COR-L47 (cell line): ENCODE results near the gene TANC1.
"Not testable (repeated sequence)": the region's sequence is repeated elsewhere in the genome, so short reads cannot be mapped to it uniquely, and the experiment has no call there.

Experiments used
- DNase-seq: peaks from one replicate; lab custom pipeline; 2025; lab: John Stamatoyannopoulos, UW

TANC1 gene

GRCh38 chr2:159089543-159089942, 121.1 kb downstream of the TANC1 start:
- no peak for DNase-seq

DNA sequence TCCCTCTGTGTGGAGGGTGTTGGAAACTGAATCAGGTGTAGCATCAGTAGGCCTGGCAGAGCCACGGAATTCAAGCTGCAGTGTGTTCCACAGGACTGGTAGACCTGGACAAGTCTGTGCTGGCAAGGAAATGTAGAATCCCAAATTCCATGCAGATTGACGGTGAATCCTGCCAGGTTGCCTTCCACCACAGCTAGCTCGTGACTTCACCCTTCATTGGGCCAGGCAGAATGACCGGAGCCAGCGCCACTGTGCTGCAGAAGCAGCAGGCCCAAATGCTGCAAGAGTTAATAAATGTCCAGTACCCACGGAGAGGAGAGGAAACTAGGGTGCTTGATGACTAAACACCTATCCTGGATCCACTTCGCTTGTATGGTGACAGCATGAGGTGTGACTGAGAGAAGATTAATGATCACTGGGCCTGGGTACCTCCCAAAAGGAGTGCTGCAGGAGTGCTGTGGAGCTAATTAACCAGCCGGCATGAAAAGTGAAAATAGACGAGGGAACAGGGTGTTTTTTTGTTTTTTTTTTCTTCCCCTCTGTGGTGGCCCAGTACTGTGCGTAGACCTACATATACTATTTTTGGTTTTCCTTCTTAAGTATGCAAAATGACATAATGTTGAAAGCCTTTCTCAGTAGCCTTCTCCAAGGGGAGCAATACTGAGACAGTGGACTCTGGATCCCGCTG, 122.2 kb downstream of the TANC1 start:
- DNase-seq = no peak

- DNase-seq = no peak
These were observed 122.9 kb downstream of the TANC1 start for GRCh38 chr2:159091381-159091780.

DNA sequence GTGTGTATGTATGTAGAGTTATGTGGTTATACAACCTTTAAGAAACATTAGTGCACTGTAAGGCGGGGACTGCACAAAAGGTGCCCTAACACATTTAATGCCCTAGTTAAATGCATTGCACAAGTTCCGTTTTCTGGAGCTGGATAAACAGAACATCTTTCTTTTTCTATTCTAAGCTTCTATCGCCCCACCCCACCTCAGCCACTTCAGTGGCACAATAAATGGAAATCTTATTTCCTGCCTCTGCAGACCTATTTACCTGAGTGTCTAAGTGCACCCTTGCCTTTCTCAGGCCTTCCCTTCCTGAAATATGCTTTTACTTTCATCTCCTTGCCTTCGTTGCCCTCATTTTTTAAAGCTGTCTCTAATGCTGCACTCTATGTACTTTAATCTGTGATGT, 123.5 kb downstream of the TANC1 start:
- DNase-seq = no peak

DNA sequence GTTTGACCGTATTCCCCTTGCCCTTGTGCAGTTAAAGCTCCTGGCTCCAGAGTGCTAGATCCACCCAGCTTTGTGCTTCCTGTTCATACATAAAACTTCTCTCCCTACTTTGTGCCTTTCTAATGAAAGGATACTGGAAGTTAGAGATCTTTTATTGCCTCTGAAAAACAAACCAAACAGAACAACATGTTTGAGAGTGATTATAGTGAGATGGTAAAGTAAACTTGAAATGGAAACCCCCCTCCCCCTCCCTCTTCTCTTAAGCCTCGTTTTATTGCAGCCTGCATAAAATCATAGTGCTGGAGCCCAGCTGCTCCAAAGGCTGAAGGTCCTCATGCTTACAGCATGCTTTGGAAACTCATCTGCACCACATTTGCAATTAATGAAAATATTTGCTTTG, 125.1 kb downstream of the TANC1 start:
- no peak for DNase-seq

- DNase-seq = no peak
These were observed 125.8 kb downstream of the TANC1 start for GRCh38 chr2:159094173-159094737.

- no peak for DNase-seq
These were observed 127.4 kb downstream of the TANC1 start for GRCh38 chr2:159095813-159096212.

GRCh38 chr2:159096302-159096855, 127.9 kb downstream of the TANC1 start:
- DNase-seq = not testable (repeated sequence)

DNA sequence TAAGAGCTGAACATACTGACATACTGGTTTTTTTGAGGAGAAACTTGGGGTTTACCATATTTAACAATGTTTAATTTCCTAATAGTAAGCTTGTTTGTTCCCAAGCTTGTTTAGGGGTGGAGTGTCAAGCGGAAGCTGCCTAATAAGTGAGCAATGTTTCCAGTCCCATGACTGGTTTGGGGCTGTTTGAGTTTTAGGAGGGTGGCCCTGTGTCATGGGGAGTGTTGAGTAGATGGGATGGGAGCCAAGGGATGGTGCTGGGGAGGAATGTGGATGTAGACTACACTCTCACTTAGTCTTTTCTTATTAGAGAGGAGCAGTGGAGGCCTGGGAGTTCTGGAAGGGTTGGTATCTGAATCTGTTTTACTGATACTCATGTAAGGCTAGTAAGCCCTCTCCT, 128.5 kb downstream of the TANC1 start:
- no peak for DNase-seq

GRCh38 chr2:159098361-159098760, 129.9 kb downstream of the TANC1 start:
- DNase-seq = no peak

DNA sequence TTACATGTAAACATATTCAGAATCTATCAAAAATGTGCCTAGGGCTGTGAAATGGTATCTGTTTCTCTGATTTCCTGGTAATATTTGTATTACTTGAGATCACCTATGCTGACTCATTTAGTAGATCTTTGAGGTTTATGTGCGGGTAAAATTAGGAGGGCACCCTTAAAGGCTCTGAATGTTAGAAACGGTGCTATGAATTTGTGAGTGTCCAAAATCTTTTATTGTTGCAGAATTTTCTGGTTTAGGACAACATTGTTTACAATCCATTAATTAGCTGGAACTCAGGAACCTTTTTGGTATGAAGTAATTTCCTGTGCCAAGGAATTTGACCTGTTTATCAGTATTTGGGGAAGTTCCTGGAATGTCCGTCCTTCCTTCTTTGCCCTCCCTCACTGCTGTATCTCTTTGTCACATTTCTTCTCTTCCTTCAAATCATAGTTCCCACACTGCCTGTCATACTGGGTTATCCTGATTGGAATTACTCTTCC, 130.5 kb downstream of the TANC1 start:
- DNase-seq = no peak

DNA sequence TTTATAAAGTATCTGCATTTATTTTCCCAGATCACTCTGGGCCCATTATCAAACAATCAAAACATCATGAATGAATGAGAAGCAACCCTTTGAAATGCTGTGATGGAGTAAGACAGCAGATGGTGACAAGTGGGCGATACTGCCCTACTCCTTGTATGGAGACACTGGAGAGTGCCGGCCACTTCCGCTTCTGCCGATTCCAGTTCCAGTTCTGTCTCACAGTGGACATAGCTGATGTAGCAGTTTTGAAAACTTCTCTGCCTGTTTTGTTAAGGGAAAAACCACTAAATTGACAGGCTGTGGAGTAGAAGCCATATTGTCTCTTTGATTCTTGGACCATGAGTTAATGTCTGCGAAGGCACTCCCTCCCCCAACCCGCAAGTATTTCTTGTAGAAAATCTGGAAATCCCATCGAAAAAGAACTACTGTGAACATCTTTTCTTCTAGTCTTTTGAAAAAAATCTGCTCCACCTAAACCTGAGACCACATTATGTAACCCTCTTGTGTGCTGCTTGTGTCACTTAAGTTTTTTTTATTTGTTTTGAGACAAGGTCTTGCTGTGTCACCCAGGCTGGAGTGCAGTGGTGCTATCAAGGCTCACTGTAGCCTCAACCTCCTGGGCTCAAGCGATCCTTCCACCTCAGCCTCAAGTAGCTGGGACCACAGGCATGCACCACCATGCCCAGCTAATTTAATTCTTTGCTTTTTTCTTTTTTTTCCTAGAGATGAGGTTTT, 133.5 kb downstream of the TANC1 start:
- DNase-seq = no peak

GRCh38 chr2:159103411-159103810, 135.0 kb downstream of the TANC1 start:
- DNase-seq = no peak

DNA sequence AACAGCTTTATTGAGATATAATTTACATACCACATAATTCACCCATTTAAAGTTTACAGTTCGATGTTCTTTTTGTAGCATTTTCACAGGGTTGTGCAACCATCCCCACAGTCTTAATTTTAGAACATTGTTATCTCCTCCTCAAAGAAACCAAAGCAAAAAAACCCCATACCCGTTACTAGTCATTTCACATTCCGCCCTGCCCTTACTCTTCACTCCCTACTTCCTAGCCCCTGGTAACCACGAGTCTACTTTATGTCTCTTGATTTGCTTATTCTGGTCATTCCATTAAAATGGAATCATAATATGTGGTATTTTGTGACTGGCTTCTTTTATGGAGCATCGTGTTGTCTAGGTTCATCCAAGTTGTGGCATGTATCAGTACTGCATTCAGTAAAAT, 137.7 kb downstream of the TANC1 start:
- DNase-seq = no peak

- DNase-seq = no peak
These were observed 139.9 kb downstream of the TANC1 start for GRCh38 chr2:159108181-159108893.

- DNase-seq = no peak
These were observed 141.1 kb downstream of the TANC1 start for GRCh38 chr2:159109517-159109916.

DNA sequence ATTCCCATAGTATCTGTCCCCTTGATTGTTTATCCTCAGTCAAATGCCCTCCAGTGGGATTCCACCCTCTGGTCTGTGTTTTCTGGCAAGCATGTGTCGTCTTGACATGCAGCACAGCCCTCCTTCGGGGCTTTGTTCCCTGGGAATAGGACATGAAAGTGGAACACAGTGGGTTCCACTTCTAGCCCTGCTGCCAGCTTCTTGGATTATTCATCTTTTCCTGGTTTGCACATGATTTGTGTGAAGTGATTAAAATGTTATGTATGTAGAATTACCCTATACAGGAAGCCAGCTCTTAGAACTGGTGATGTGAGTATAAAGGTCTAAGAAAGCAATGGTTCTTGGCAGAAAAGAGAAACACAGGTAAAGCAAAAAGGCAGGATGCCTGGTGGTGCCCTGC, 142.3 kb downstream of the TANC1 start:
- no peak for DNase-seq

DNA sequence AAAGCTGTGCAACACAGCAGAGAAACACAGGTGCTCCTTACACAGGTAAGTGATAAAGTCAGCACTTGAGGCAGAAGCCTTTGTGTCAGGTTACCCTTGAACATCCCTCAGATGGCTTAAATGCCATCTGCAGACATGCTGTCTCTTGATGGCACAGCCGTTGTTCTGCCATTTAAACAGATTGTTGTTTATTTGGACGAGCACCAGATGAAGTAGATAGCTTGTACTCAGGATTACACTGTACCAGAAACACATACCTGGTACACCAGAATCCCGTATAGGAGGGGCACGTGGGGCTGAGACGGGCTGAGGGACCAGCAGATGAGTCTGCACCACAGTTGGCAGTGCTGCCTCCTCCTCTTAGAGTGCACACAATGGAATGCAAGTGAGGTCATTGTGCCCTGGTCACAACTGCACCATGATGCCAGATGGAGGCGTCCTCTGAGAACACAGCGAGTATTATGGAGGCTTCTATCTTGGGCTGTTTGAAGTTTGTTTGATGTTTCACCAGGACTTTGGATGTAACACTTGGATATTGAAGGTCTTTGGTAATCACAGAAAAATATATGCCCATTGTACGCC, 143.0 kb downstream of the TANC1 start:
- no peak for DNase-seq

GRCh38 chr2:159114835-159115234, 146.4 kb downstream of the TANC1 start:
- no peak for DNase-seq

- no peak for DNase-seq
These were observed 148.5 kb downstream of the TANC1 start for GRCh38 chr2:159116922-159117321.

- DNase-seq = no peak
These were observed 149.2 kb downstream of the TANC1 start for GRCh38 chr2:159117658-159118057.
